Effector CD8-positive, alpha-beta T cell (primary cell): ENCODE data around the gene TM7SF3.
"Not testable (repeated sequence)": the region's sequence is repeated elsewhere in the genome, so short reads cannot be mapped to it uniquely, and the experiment has no call there.

ENCODE experiments used
- DNase-seq: peaks from one replicate; lab custom pipeline; 2025; lab: John Stamatoyannopoulos, UW

Gene TM7SF3

GRCh38 chr12:26978801-26979200, 35.4 kb downstream of the TM7SF3 start:
- DNase-seq, result no peak

GRCh38 chr12:26976687-26977086, 37.5 kb downstream of the TM7SF3 start:
- DNase-seq, result no peak

- DNase-seq, result peak; percentile 33
Observed at GRCh38 chr12:26971963-26972362, 42.2 kb downstream of the TM7SF3 start.

- no peak for DNase-seq
Observed at GRCh38 chr12:26970136-26970535, 44.0 kb downstream of the TM7SF3 start.

- DNase-seq, result no peak
Observed at GRCh38 chr12:26966842-26967241, 47.3 kb downstream of the TM7SF3 start.

- DNase-seq, result no peak
Observed at GRCh38 chr12:26963413-26963812, 50.8 kb downstream of the TM7SF3 start.

- DNase-seq, result no peak
Observed at GRCh38 chr12:26961803-26962202, 52.4 kb downstream of the TM7SF3 start.

- not testable (repeated sequence) for DNase-seq
Observed at GRCh38 chr12:26961391-26961790, 52.8 kb downstream of the TM7SF3 start.

- no peak for DNase-seq
Observed at GRCh38 chr12:26954027-26954426, 60.2 kb downstream of the TM7SF3 start.

GRCh38 chr12:26953447-26953846, 60.7 kb downstream of the TM7SF3 start:
- DNase-seq, result no peak

- no peak for DNase-seq
Observed at GRCh38 chr12:26948309-26948708, 65.9 kb downstream of the TM7SF3 start.

GRCh38 chr12:26941215-26941594, 73.0 kb downstream of the TM7SF3 start:
- no peak for DNase-seq

- DNase-seq, result no peak
Observed at GRCh38 chr12:26940516-26941214, 73.5 kb downstream of the TM7SF3 start.

GRCh38 chr12:26939953-26940352, 74.2 kb downstream of the TM7SF3 start:
- no peak for DNase-seq

GRCh38 chr12:26939192-26939832, 74.9 kb downstream of the TM7SF3 start:
- DNase-seq, result no peak

- DNase-seq, result peak; percentile 35
Observed at GRCh38 chr12:26938701-26939062, 75.5 kb downstream of the TM7SF3 start.

GRCh38 chr12:26937863-26938700, 76.1 kb downstream of the TM7SF3 start, which contains the start of the genes FGFR1OP2 and INTS13:
TSS of gene FGFR1OP2 (plus strand) at chr12:26938470. CDS start at chr12:26954159, 15,689 bp downstream.
TSS of gene INTS13 (minus strand) at chr12:26937981. CDS start at chr12:26936803, 1,178 bp downstream.
- peak; percentile 96 for DNase-seq

- DNase-seq, result no peak
Observed at GRCh38 chr12:26937443-26937862, 76.7 kb downstream of the TM7SF3 start.

- DNase-seq, result no peak
Observed at GRCh38 chr12:26936559-26937442, 77.4 kb downstream of the TM7SF3 start.

GRCh38 chr12:26935636-26936378, 78.4 kb downstream of the TM7SF3 start:
- no peak for DNase-seq

- no peak for DNase-seq
Observed at GRCh38 chr12:26929590-26929989, 84.6 kb downstream of the TM7SF3 start.
